SK-N-SH (cell line): ENCODE results near the gene HAUS1. TPM values are rescaled to one million over a fixed set of nuclear protein-coding genes. Genes with fewer than 3 reads are reported as not detected.

Experiments
- CTCF ChIA-PET: fragments of 300-600, 350-600 bp; formaldehyde crosslinking; extraction: SDS; loops from one replicate; lab custom pipeline; 2021; lab: Yijun Ruan, JAX
- POLR2A ChIA-PET: fragments of 350-600 bp; sonication (Branson Sonifier 250); formaldehyde crosslinking; extraction: SDS; loops from one replicate; lab custom pipeline; 2020; ENCODE audit warnings: antibody characterized with exemption, inconsistent platforms; lab: Yijun Ruan, JAX
- DNase-seq: peaks from one replicate; pipeline ENCODE4 v3.0.0; 2012
- H2AFZ ChIP-seq: fragments of 200-600 bp; sonication (generic); 2 replicates; pipeline ENCODE4 v1.8.1; 2016; ENCODE audit warnings: antibody characterized with exemption, mild to moderate bottlenecking, low read depth
- H3F3A ChIP-seq: fragments of 200-600 bp; sonication (generic); replicated peaks from 2 replicates; pipeline ENCODE3; 2016; ENCODE audit warnings: antibody characterized with exemption, mild to moderate bottlenecking; ENCODE audit not compliant: insufficient read depth
- H3K27ac ChIP-seq, 2 experiments: fragments of 200-500 bp in 1 of 2; fragments of 200-600 bp in 1 of 2; sonication (Bioruptor generic) in 1 of 2; sonication (generic), shearing (Covaris generic) in 1 of 2; 2 replicates each; pipeline versions ENCODE4 v1.5.1 to v1.6.1; 2014 to 2016; ENCODE audit warnings: low read depth in 2 of 2, inconsistent platforms in 1 of 2, low read length in 1 of 2, mild to moderate bottlenecking in 1 of 2, mixed read lengths in 1 of 2
- H3K27me3 ChIP-seq: fragments of 200-600 bp; sonication (generic), shearing (Covaris generic); 2 replicates; pipeline ENCODE4 v1.6.1; 2016; ENCODE audit warnings: mixed run types; ENCODE audit not compliant: insufficient read depth
- H3K36me3 ChIP-seq, 2 experiments: fragments of 200-500 bp in 1 of 2; fragments of 200-600 bp in 1 of 2; sonication (Bioruptor generic) in 1 of 2; sonication (generic) in 1 of 2; replicated peaks in 1 of 2; 2 replicates each; pipeline versions ENCODE3 to v1.5.1; 2014 to 2016; ENCODE audit warnings: low read length in 1 of 2, mild to moderate bottlenecking in 1 of 2; ENCODE audit not compliant: insufficient read depth in 2 of 2, control insufficient read depth in 1 of 2
- H3K4me1 ChIP-seq, 2 experiments: fragments of 200-500 bp in 1 of 2; fragments of 200-600 bp in 1 of 2; sonication (Bioruptor generic) in 1 of 2; sonication (generic), shearing (Covaris generic) in 1 of 2; 2 replicates each; pipeline versions ENCODE4 v1.5.1 to v1.6.1; 2014 to 2016; ENCODE audit warnings: low read depth in 1 of 2, low read length in 1 of 2, mixed run types in 1 of 2; ENCODE audit not compliant: insufficient read depth in 2 of 2, control insufficient read depth in 1 of 2
- H3K4me2 ChIP-seq: fragments of 200-600 bp; sonication (generic), shearing (Covaris generic); 2 replicates; pipeline ENCODE4 v1.6.1; 2017; ENCODE audit warnings: mixed run types
- H3K4me3 ChIP-seq, 2 experiments: fragments of 200-500 bp in 1 of 2; fragments of 200-600 bp in 1 of 2; sonication (Bioruptor generic) in 1 of 2; sonication (generic), shearing (Covaris generic) in 1 of 2; 2 replicates each; pipeline versions ENCODE4 v1.5.1 to v1.8.1; 2014 to 2016; ENCODE audit warnings: low read depth in 2 of 2, inconsistent platforms in 1 of 2, low read length in 1 of 2, mild to moderate bottlenecking in 1 of 2, mixed read lengths in 1 of 2, moderate library complexity in 1 of 2
- H3K79me2 ChIP-seq: fragments of 200-600 bp; sonication (generic); 2 replicates; pipeline ENCODE4 v1.8.1; 2017; ENCODE audit warnings: mild to moderate bottlenecking; ENCODE audit not compliant: insufficient read depth
- H3K9ac ChIP-seq: fragments of 200-600 bp; sonication (generic); 2 replicates; pipeline ENCODE4 v1.6.1; 2017; ENCODE audit warnings: mixed run types
- H3K9me2 ChIP-seq: fragments of 200-600 bp; sonication (generic); 2 replicates; pipeline ENCODE4 v1.6.1; 2017; ENCODE audit warnings: mixed run types
- H3K9me3 ChIP-seq: fragments of 200-600 bp; sonication (generic); 2 replicates; pipeline ENCODE4 v1.6.1; 2017; ENCODE audit warnings: mixed run types, mild to moderate bottlenecking, moderate library complexity
- H4K20me1 ChIP-seq: fragments of 200-600 bp; sonication (generic); 2 replicates; pipeline ENCODE4 v1.6.1; 2017; ENCODE audit warnings: mild to moderate bottlenecking, mixed run types; ENCODE audit not compliant: insufficient read depth
- CHD2 ChIP-seq: fragments of 150-350 bp; IDR thresholded peaks from 2 replicates; pipeline ENCODE4 v1.6.1; 2018; ENCODE audit warnings: low read length; ENCODE audit not compliant: partially characterized antibody
- FOSL2 ChIP-seq: IDR thresholded peaks from 2 replicates; pipeline ENCODE4 v1.4.0; 2012; ENCODE audit warnings: low read depth, mild to moderate bottlenecking, moderate library complexity, borderline replicate concordance
- FOXJ3 ChIP-seq: sonication (generic); formaldehyde crosslinking; IDR thresholded peaks from 2 replicates; pipeline ENCODE4 v1.5.1; 2020; ENCODE audit warnings: mild to moderate bottlenecking, missing genetic modification reagents
- JUND ChIP-seq: IDR thresholded peaks from 2 replicates; pipeline ENCODE4 v1.4.0; 2012
- MEF2A ChIP-seq: IDR thresholded peaks from 2 replicates; pipeline ENCODE4 v1.4.0; 2012; ENCODE audit warnings: low read depth, borderline replicate concordance
- NFIC ChIP-seq: IDR thresholded peaks from 2 replicates; pipeline ENCODE4 v1.4.0; 2012; ENCODE audit warnings: borderline replicate concordance
- PBX3 ChIP-seq: IDR thresholded peaks from 2 replicates; pipeline ENCODE4; 2012
- RAD21 ChIP-seq: IDR thresholded peaks from 2 replicates; pipeline ENCODE4 v1.6.1; 2012; ENCODE audit warnings: mild to moderate bottlenecking, low read length
- RCOR1 ChIP-seq: fragments of 150-350 bp; IDR thresholded peaks from 2 replicates; pipeline ENCODE4 v1.6.1; 2017; ENCODE audit warnings: antibody characterized with exemption, low read length
- RXRA ChIP-seq: IDR thresholded peaks from 2 replicates; pipeline ENCODE4 v1.4.0; 2012; ENCODE audit warnings: low read depth, mild to moderate bottlenecking, borderline replicate concordance
- SIN3A ChIP-seq: IDR thresholded peaks from 2 replicates; pipeline ENCODE4 v1.6.1; 2012; ENCODE audit warnings: low read depth, mild to moderate bottlenecking, low read length, moderate library complexity, borderline replicate concordance
- SMC3 ChIP-seq: IDR thresholded peaks from 2 replicates; pipeline ENCODE4 v1.6.1; 2012; ENCODE audit warnings: low read depth, low read length, improper control_type of control experiment
- USF1 ChIP-seq: IDR thresholded peaks from 2 replicates; pipeline ENCODE4 v1.4.0; 2012; ENCODE audit warnings: low read depth, borderline replicate concordance
- USF2 ChIP-seq: fragments of 150-350 bp; IDR thresholded peaks from 2 replicates; pipeline ENCODE4 v1.6.1; 2017; ENCODE audit warnings: antibody characterized with exemption, low read length, low read depth, borderline replicate concordance
- YY1 ChIP-seq: IDR thresholded peaks from 2 replicates; pipeline ENCODE4 v1.4.0; 2012; ENCODE audit warnings: low read depth, mild to moderate bottlenecking
- ZBTB33 ChIP-seq: IDR thresholded peaks from 2 replicates; pipeline ENCODE4 v1.4.0; 2012; ENCODE audit warnings: low read depth, borderline replicate concordance
- WGBS: methylation state at CpG from one replicate; pipeline ENCODE4 v1.1.6; 2017; ENCODE audit warnings: low lambda C conversion rate; 5-methylcytosine and 5-hydroxymethylcytosine counted together
- polyA plus RNA-seq, 3 experiments: library from polyadenylated mRNA; depleted of rRNA; stranded (reverse); fragments of >200 nt; gene quantifications; 2 replicates each; pipeline ENCODE4 v1.2.3, GENCODE V29; 2012
- small RNA-seq, 7 experiments: library from RNA; depleted of rRNA; stranded (forward); fragments of <200 nt; gene quantifications; one replicate each; pipeline ENCODE3, GENCODE V24; 2012

HAUS1 gene
- polyA plus RNA-seq, 1 of the 3 experiments (the other 2 are of a cell fraction) = 55.2 TPM

GRCh38 chr18:46176001-46176400 is 71.8 kb downstream of the HAUS1 start:
- ChIA-PET POLR2A (no interaction called here), CTCF (interaction anchor here (0.9 to 1.3 kb wide), 2 partner anchors 14 to 482 kb away, joined by 4 read pairs; no protein-coding TSS in a partner anchor)
- peaks cover 11% of the 10 kb centered on the region for H3F3A ChIP-seq
- H3K9ac ChIP-seq = no peak overlapping the region
- H3K9me3 ChIP-seq = no peaks in the 10 kb centered on the region
- H3K4me1 ChIP-seq = peaks cover 5 to 7% of the 10 kb centered on the region in 2 experiments; a peak in 1 of 4 replicates
- no peaks in the 10 kb centered on the region for H3K36me3 ChIP-seq
- TF ChIP-seq RXRA (no peak), USF2 (no peak), JUND (no peak), YY1 (no peak), SIN3A (no peak), RCOR1 (no peak), ZBTB33 (no peak), NFIC (no peak), FOXJ3 (CRISPR knock-in tag) (no peak), CHD2 (no peak), PBX3 (no peak), MEF2A (no peak), RAD21 (no peak), SMC3 (no peak), USF1 (no peak), FOSL2 (no peak)
- no peak overlapping the region for H3K4me2 ChIP-seq
- H4K20me1 ChIP-seq = peaks cover 57% of the 10 kb centered on the region
- peaks cover 71% of the 10 kb centered on the region for H3K79me2 ChIP-seq
- no peaks in the 10 kb centered on the region for H3K9me2 ChIP-seq
- no peak for DNase-seq
- no peaks in the 10 kb centered on the region for H3K27me3 ChIP-seq
- H3K27ac ChIP-seq = no peak overlapping the region
- 0 out of 4 replicates have a peak overlapping the region, but pooled peaks of 1 of the 2 experiments have one; percentile 98 for H3K4me3 ChIP-seq
- H2AFZ ChIP-seq = no peak overlapping the region
- WGBS = 96% methylated on average over 3 of the region's 3 CpGs

Small RNA genes within 50 kb of the gene (small RNA-seq; reads per million reads assigned to genes)
- gene RNU6-1278P (0 to 0.10 (median 0) reads per million in 7 experiments), gene RNY4P37 (0 reads per million in 7 experiments)

Other genes with a start within 250 kb of the HAUS1 start
- 13.6 and 18.9 TPM in 2 replicates for gene EPG5, start 137.1 kb upstream of the HAUS1 start, polyA plus RNA-seq (2012; rRNA removed)
- 9.5 and 9.8 TPM in 2 replicates for gene PSTPIP2, start 32.1 kb upstream of the HAUS1 start, polyA plus RNA-seq (2012; rRNA removed)
- 610 and 676 TPM in 2 replicates for gene ATP5F1A, start 6.1 kb upstream of the HAUS1 start, polyA plus RNA-seq (2012; rRNA removed)